Activated CD8-positive, alpha-beta memory T cell treated with anti-CD3 and anti-CD28 coated beads, Interleukin-2, amount 50 U/mL, for 1 hour (primary cell): Measurements from ENCODE around the gene SMCHD1.
"Not testable (repeated sequence)": the region's sequence is repeated elsewhere in the genome, so short reads cannot be mapped to it uniquely, and the experiment has no call there.

ENCODE experiments used
- DNase-seq: peaks from one replicate; pipeline ENCODE4 v3.0.0-alpha.2; 2020; ENCODE audit errors: extremely low read depth

Gene SMCHD1

DNA sequence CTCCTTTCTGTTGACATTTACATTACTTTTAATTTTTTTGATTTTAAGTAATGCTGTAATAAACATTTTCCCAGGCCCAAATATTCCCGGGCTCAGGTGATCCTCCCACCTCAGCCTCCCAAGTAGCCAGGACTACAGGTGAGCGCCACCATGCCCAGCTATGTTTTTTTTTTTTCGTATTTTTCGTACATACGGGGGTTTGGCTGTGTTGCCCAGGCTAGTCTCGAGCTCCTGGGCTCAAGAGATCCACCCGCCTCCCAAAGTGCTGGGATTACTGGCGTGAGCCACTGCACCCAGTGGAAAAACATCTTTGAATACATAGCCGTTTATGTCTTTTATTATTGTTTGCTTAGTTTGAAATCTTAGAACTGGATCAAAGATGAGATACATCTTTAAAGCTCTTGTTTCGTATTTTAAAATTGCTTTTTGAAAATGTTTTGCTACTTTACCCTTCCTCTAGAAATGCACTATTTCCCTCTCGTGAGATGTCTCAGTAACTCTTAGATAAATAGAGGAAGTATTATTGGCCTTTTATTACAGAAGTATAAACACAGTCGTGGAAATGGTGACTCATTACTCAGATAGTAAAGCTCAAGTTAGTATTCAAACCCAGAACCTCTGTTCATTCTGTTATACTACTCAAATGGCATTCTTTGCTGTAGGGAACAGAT lies 2.4 kb downstream of the SMCHD1 start:
- no peak for DNase-seq

DNA sequence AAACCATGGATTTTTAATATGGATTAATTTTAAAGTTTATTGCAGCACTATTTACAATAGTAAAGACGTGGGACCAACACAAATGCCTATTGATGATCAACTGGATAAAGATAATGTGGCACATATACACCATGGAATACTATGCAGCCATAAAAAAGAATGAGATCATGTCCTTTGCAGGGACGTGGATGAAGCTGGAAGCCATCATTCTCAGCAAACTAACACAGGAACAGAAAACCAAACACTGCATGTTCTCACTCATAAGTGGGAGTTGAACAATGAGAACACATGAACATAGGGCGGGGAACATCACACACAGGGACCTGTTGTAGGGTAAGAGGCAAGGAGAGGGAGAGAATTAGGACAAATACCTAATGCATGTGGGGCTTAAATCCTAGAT lies 5.3 kb downstream of the SMCHD1 start:
- not testable (repeated sequence) for DNase-seq

DNA sequence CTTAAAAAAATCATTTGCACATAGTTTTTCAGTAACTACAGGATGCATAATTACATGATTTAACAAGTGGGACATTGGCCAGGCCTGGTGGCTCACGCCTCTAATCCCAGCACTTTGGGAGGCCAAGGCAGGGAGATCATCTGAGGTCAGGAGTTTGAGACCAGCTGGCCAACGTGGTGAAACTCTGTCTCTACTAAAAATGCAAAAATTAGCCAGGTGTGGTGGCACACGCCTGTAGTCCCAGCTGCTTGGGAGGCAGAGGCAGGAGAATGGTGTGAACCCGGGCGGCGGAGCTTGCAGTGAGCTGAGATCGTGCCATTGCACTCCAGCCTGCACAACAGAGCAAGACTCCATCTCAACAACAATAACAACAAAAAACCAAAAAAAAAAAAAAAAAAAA lies 6.8 kb downstream of the SMCHD1 start:
- DNase-seq: not testable (repeated sequence)

DNA sequence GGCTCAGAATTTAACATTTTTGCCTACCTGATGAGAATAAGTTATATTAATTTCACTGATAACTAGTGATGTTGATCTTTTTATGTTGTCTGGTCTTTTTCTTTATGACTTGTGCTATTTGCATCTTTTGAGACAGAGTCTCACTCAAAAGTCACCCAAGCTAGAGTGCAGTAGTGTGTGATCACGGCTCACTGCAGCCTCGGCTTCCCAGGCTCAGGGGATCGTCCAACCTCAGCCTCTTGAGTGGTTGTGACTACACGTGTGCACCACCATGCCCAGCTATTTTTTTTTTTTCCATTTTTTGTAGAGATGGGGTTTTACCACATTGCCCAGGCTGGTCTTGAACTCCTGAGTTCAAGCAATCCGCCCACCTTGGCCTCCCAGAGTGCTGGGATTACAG lies 7.5 kb downstream of the SMCHD1 start:
- DNase-seq: no peak

DNA sequence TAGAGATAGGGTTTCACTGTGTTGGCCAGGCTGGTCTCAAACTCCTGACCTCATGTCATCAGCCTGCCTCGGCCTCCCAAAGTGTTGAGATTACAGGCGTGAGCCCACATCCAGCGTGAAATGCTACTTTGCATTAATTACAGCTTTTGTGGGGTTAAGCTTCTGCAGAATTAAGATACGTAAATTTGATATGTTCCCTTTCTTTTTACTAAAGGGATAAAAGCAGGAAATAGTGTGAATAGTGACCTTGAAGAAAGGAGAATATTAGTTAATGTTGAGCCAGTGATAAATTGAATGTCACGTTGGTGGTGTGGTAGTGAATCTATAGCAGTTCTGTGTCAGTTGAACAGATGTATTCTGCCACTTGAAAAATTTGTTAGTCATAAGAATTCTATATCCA lies 16.9 kb downstream of the SMCHD1 start:
- DNase-seq: no peak

DNA sequence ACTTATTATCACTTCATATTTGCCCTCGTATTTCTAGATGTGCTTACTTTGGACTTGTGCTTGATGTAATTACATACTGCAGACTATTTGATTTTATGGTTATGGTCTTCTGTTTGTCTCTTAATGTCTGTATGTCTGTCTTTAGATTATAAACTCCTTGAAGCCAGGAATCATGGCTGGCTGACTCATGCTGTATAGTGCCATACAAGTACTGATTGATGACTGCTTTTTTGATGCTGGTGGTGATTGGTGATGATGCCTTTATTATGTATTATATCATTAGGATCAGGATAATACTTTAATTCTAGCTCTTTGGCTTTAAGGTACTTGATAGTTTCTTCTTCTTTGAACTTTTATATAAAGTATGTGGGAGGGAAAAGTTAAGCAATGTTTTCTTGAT lies 17.3 kb downstream of the SMCHD1 start:
- DNase-seq: no peak

DNA sequence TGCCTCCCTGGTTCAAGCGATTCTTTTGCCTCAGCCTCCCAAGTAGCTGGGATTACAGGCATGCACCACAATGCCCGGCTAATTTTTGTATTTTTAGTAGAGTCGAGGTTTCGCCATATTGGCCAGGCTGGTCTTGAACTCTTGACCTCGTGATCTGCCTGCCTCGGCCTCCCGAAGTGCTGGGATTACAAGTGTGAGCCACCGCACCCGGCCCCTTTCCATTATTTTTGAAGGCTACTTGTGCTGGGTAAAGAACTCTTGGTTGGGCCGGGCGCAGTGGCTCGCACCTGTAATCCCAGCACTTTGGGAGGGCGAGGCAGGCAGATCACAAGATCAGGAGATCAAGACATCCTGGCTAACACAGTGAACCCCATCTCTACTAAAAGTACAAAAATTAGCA lies 23.4 kb downstream of the SMCHD1 start:
- DNase-seq: not testable (repeated sequence)

DNA sequence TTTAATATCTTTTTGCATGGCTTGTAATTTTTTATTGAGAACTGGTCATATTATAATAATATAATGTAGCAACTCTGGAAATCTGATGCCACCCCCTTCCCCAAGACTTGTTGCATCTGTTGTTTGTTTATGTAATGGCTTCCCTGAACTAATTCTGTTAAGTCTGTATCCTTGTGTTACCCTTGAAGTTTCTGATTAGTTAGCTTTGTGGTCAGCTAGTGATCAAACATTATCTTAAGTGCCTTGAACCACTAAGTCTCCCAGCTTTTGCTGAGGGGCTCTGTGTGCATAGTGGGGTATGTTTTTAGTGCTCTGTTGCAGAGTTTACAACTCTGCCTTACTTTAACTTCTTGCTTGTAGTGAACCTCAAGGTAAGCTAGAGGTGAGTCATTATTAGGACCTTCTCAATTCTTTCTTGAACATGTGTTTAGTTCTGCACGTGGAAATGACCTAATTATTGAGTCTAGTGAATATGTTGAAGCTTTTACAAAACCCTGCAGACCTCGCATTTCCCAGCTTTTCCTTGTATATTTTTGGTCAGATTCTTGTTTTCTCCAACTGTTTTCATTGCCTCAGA lies 24.8 kb downstream of the SMCHD1 start:
- DNase-seq: no peak

DNA sequence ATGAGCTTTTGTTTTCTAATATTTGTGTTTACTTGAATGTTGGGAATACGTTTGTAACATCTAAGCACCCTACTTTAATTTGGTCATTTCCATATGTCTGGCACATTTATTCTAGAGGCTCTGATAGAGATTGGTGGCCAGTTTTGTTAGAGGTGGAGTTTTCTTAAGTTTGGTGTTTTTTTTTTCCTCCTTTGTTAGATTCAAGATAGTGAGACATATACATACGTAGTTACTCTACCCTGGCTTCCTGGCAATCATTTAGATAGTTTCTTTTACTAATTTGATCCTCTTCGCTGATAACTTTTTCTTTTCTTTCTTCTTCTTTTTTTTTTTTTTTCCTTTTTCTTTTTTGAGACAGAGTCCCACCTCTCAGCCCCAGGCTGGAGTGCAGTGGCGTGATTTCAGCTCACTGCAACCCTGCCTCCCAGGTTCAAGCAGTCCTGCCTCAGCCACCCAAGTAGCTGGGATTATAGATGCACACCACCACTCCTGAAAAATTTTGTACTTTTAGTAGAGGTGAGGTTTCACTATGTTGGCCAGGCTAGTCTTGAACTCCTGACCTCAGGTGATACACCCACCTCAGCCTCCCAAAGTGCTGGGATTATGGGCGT lies 26.6 kb downstream of the SMCHD1 start:
- no peak for DNase-seq

DNA sequence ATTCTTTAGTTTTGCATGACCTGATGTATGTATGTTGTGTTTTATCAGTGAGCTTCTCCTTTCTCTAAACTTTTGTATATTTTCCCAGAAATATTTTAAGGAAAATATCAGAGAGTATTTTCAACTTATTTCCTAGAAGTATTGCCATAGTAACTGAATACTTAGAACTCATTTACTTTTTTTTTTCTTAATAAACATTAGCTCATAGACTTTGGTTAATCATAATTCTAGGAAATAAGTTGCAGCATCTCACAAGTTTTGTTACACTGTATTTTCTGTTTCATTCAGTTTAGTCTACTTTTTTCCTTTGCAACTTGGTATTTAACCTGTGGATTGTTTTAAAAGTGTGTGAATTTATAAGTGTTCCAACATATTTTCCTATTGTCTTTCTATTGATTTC lies 27.5 kb downstream of the SMCHD1 start:
- DNase-seq: no peak

DNA sequence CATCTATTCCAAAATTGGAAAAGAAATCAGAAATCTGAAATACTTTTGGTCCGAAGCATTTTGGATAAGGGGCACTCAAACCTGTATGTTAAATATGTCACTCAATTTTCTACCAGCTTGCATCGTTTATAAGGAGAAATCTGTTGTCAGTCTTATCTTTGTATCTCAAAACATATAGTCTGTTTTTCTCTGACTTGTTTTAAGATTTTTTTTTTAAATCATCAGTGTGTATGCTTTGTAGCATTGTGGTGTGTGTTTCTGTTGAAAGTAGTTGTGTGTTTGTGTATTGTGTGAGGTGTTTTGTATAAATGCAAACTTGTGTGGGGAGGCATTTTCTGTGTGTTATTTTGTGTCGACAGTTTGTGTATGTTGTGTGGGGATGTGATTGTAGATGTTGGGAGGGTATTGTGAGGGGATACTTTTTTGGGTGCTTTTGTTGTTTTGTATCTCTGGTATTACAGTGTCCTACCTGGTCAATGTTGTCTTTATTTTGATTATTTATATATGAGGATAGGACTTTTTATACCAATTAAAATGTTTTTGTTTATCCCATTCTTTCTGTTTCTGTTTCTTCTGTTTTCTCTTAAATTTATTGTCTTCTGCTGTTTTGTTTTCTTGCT lies 30.9 kb downstream of the SMCHD1 start:
- DNase-seq: no peak

DNA sequence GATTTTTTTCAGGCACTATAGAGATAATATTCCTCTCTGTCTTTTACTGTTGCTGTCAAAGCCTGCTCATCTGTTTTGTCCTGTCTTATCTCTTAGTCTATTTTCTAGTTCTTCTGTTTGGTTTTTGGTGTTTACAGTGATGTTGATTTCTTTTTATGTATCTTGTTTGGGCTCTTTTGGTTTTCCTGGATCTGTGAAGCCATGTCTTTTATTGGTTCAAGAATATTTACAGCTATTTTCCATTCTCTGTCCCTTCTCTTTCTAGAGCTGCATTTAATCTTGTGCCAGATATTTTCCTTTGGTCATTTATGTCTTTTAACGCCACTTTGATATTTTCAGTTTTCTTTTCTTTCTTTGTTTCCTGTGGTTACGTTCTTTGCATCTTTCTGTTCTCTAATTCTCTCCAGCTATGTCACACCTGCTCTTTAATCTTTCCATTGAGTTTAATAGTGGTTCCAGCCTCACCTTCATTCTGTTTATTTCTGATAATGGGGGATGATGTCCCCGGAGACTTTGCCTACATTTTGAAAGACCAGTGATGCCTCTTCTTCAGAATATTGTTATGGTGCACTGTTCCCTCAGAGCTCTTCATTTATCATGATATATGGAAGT lies 32.0 kb downstream of the SMCHD1 start:
- no peak for DNase-seq

DNA sequence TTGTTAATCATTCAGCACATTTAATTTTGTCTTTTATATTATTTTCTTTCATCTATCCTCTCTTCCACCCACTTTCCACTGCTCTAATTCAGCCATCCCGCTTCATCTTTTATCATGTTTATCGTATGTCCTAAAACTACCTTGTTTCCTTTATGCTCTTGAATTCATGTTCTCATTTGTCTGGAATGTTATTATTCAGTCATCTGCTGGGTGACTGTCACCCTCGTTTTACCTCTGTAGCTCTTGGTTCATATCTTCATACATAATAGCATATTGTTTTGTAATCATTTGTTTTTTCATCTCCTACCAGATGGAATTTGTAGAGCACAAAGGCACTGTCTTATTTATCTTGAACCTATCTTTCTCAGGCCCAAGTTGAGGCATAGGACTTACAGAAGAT lies 37.0 kb downstream of the SMCHD1 start:
- DNase-seq: no peak

DNA sequence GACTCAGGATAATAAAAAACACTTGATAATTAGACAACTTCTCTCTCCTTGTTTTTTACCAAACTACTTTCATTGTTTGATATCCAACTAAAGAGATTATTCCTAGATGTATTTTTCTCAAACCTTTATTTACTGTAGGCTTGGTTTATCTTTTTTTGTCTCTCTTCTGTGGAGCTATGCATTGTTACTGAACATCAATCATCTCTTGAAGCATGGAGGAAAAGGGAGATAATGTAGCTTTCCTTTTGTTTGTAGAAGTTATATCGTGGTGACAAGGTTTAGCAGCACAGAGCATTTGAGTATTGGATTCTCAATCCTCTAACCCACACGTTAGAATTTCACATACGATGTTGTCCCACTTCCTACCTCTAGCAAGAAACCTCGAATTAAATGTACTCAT lies 41.7 kb downstream of the SMCHD1 start:
- DNase-seq: no peak

DNA sequence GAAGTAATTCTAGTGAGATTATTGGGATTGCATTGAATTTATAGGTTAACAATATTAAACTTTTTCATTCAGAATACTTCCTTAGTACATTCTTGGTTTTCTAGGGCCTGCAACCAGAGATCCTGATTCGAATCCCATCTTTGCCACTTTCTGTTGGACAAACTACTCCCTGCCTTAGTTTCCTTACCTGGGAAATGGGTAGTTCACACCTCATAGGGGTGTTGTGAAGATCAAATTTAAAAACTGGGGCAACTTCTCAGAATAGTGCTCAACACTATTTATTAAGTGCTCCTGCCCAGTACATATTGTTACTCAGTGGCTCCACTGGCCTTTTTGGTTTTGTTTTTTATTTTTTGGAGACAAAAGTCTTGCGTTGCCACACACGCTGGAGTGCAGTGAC lies 43.5 kb downstream of the SMCHD1 start:
- DNase-seq: no peak

DNA sequence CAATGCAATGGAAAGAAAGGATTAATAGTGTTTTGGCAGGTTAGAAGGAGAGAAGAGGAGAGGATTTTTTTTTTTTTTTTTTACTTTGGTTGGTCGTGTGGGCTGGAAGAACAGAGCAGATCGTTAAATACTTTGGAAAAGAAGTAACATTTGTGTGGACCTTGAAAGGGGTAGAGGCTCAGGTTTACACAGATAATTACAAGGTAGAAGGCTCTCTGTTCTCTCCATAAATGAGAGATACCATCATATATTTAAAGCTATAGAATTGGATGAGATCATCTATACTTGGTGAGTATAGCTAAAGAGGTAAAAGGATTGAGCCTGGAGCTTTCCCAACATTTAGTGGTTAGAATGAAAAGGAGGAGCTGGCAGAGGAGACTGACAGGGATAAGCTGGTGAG lies 49.0 kb downstream of the SMCHD1 start:
- DNase-seq: no peak

DNA sequence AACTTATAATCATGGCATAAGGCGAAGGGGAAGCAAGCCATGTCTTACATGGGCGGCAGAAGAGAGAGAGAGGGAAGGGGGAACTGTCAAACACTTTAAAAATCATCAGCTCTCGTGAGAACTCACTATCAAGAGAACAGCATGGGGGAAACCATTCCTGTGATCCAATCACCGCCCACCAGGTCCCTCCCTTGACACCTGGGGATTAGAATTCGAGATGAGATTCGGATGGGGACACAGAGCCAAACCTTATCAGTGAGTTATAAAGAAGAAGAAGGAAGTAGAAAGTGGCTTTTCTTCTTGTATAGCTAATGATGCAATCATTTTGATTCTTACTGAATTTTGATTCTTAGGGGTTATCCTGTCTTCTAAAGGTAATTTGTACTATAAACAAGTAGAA lies 51.4 kb downstream of the SMCHD1 start:
- DNase-seq: no peak

DNA sequence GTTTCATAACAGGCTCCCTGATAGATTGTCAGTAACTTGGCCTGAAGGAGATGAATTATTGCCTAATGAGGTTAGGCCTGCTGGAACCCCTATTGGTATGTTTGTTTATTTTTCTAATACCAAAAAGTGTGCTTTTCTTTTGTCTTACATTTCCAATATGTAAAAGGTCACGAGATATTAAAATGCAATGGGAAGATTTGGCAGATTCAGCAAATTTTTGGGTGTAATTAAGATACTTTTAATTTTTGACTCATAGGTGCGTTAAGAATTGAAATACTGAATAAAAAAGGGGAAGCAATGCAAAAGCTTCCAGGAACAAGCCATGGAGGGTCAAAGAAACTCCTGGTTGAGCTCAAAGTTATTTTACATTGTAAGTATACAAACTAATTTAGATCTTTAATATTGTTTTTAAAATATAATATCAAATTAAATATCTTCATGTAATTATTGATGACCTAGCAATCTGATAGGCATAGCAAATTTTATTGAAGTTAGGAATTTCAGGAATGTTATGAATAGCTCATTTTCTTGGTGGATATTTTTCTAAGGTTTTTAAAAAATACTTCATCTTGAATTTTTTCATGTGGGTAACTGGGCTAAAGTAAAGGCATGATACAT lies 52.1 kb downstream of the SMCHD1 start:
- DNase-seq: no peak

DNA sequence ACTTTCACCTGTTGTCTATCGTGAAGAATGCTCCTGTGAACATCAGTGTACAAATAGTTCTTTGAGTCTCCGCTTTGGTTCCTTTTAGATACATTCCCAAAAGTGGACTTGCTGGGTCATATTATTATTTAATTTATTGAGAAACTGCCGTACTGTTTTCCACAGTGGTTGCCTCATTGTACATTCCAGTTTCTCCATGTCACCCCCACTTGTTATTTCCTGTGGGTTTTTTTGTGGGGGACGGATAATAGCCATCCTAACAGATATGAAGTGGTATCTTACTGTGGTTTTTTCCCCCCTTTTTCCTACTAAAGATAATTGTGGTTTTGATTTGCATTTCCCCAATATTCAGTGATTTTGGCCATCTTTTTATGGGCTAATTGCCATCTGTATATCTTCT lies 53.8 kb downstream of the SMCHD1 start:
- no peak for DNase-seq

DNA sequence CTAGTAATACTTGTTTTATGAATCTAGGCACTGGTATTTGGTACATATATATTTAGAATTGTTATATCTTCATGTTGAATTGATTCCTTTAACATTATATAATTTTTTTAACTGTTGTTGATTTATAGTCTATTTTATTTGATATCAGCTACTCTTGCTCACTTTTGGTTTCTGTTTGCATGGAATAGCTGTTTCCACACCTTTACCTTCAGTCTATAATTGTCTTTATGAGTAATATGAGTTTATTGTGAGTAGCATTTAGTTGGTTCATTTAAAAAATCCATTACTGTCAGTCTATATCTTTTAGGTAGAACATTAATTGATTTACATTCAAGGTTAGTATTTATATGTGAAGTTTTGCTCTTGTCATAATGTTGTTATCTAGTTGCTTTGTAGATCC lies 58.6 kb downstream of the SMCHD1 start:
- no peak for DNase-seq

DNA sequence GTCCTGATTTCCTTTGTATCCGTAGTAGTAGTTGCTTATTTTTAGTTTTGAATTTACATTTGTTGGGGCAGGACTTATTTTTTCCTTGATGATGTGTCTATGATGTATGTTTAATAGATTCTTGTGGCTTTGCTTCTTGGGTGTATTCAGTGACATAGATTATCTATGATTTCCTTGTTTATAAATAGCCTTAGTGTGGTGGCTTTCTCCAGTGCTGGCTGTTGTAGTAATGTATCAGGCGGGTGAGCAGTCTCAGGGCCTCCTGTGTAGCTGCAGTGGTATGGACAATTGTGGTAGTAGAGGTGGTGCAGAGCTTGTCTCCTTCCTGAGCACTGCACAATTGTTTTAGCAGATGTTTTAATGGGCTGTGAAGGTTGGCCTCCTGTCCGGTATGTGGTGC lies 60.5 kb downstream of the SMCHD1 start:
- no peak for DNase-seq
